Epidermal melanocyte (primary cell): ENCODE measurements around the gene LMAN2.
"Not testable (repeated sequence)": the region's sequence is repeated elsewhere in the genome, so short reads cannot be mapped to it uniquely, and the experiment has no call there.

Source experiments
- DNase-seq: peaks from one replicate; pipeline ENCODE4 v3.0.0; 2011; ENCODE audit warnings: low spot score; ENCODE audit not compliant: insufficient read length

The LMAN2 gene

GRCh38 chr5:177378884-177379883 is 27.7 kb upstream of the LMAN2 start:
- no peak for DNase-seq

GRCh38 chr5:177377851-177378776 is 26.6 kb upstream of the LMAN2 start:
- no peak for DNase-seq

- DNase-seq = no peak
These were observed 24.6 kb upstream of the LMAN2 start for GRCh38 chr5:177376107-177376506.

GRCh38 chr5:177375516-177375915 is 24.0 kb upstream of the LMAN2 start:
- not testable (repeated sequence) for DNase-seq

- DNase-seq = no peak
These were observed 22.7 kb upstream of the LMAN2 start for GRCh38 chr5:177374211-177374610.

- no peak for DNase-seq
These were observed 22.3 kb upstream of the LMAN2 start for GRCh38 chr5:177373806-177374205.

- DNase-seq = no peak
These were observed 21.4 kb upstream of the LMAN2 start for GRCh38 chr5:177372910-177373309.

- DNase-seq = no peak
These were observed 20.8 kb upstream of the LMAN2 start for GRCh38 chr5:177372034-177372896.

- no peak for DNase-seq
These were observed 19.9 kb upstream of the LMAN2 start for GRCh38 chr5:177371120-177372033.

- DNase-seq = peak; percentile 88
These were observed 19.1 kb upstream of the LMAN2 start for GRCh38 chr5:177370488-177371119.

- DNase-seq = peak; percentile 16
These were observed 18.4 kb upstream of the LMAN2 start for GRCh38 chr5:177369645-177370440.

GRCh38 chr5:177368869-177369644 is 17.6 kb upstream of the LMAN2 start:
- peak; percentile 49 for DNase-seq

GRCh38 chr5:177367981-177368868 is 16.8 kb upstream of the LMAN2 start:
- DNase-seq = peak; percentile 13

GRCh38 chr5:177367323-177367848 is 15.9 kb upstream of the LMAN2 start:
- no peak for DNase-seq

GRCh38 chr5:177366528-177367322 is 15.3 kb upstream of the LMAN2 start:
- peak; percentile 97 for DNase-seq
